HG03378 (cell line): Measurements from ENCODE around the gene DHX29.

Experiments
- ATAC-seq: cut with Tn5 transposase; IDR thresholded peaks from one replicate; pipeline ENCODE4 v1.9.1; 2021; ENCODE audit warnings: mild to moderate bottlenecking, moderate library complexity; ENCODE audit not compliant: unreplicated experiment

The DHX29 gene

GRCh38 chr5:55232985-55233928 lies 74.2 kb downstream of the DHX29 start, which contains the start of gene CCNO:
CCNO (minus strand) TSS chr5:55233608; CDS start chr5:55233523, 85 bp downstream.
- no peak for ATAC-seq

DNA sequence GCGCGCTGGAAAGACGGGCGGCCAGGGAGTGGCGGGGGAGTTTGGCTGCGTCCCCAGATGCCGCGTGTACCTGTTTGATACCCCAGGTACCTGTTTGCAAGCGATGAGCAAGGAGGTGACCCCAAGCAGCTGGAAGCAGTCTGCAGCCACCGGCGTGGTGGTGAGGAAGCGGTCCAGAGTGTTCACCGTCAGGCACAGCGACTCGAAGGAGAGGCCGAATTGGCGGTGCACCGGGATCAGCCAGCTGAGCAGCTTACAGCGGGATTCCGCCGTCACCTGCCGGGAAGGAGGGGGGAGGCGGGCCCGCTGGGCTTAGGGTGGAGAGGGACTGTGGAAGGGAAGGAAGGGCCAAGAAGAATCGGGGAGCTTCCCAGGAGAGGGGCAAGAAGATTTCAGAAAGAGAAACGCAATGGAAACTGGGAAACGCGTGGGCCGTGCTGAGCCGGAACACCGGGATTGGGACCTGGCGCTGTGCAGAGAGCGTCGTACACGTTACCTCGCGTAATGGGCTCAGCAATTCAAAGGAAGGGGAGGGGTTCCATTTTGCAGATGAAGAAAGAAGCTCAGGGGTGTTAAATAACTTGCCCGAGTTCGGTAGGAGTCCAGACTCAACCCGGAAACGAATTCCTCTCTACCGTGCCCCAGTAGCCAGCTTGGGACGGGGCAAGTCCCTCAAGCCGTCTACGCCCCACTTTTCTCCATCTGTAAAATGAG lies 75.1 kb downstream of the DHX29 start:
- ATAC-seq: no peak

DNA sequence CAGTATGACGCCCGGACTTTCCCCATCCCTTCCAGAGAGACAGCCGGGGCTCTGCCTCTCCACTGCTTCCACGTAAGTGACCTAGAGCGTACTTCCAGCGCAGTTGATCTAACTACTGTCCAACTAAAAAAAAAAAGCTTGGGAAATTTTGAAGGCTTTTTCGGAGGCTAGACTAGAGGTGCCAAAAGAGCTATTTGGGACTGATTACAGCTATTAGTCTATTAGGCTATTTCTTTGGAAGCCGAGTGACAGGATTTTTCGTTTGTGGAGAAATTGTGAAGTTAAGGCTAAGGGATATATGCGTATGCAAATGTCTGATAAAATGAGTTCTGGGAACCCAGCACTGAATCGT lies 75.6 kb downstream of the DHX29 start:
- ATAC-seq: no peak

DNA sequence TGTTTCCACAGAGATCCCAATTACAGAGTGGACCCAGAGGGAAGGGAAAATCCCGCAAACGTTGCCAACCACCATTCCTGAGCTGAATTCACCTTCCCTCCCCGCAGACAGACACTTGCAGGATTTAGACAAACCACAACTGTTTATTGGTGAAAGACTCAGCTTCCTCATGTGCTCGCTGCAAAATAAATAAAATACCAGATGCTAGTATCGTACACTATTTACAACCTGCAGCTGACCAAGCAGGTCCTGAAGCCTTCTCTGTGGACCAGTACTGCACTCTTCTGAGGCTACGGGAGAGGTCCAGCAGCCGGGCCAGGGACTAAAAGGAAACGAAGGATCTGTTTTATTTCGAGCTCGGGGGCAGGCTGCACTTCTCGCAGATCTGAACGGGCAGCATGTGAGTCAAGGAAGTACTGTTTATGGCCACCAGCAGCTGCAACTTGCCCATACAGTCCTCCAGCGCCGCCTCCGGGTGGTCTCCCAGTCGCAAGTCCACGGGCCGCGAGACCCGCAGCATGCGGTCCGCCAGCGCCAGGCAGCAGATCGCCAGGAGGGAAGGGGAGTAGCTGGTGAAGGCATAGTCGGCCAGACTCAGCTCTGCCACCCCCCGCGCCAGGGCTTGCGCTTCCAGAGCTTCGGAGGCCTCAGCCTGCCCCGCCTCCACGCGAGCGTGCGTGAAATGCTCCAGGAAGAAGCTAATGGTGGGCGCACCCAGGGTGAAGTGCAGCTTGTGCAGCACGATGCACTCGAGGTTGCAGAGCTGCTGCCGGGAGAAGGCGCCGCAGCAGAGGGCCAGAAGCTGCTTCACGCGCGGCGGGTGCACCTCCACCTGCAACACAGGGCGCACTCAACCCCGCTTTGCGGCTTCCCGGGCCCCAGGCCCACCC lies 76.2 kb downstream of the DHX29 start:
- ATAC-seq: no peak

GRCh38 chr5:55230086-55230629 lies 77.3 kb downstream of the DHX29 start:
- ATAC-seq: no peak

DNA sequence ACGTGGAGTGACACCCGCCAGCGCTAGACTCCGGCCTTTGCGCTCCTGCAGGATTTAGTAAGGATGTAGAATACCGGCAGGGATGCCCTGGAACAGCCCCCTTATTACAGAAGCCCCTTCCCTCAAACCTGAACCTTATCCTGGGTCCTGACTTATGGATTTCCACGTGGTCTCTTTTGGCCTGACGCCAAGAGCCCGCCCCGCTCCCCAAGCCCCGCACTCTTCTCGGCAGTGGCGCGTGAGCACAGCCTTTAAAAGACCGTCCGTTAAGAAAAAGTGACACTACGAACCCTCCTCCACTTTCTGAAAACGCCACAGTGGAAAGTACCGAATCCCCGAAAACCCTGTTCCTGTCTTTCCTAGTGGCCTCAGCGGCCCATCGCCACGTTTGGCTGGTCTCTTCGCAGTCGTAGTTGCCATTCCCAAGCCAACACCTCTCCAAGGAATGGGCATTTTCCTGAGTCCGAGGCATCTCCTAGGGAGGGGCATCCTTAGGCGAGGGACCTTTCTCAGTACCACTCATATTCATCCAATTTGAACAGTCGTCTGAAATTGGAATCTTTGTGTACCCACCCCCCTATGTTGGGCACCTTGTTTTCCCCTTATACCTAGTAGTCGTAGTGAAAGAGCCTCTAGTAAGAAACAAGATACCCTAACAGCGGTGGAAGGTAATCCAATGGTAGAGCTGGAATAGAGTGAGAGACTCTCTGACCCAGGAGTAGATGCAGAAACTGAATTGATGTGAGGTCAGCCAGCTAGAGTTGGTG lies 79.6 kb downstream of the DHX29 start:
- ATAC-seq: no peak

GRCh38 chr5:55226934-55227663 lies 80.4 kb downstream of the DHX29 start, which contains the start of gene MCIDAS:
MCIDAS (minus strand) TSS chr5:55227315; CDS start chr5:55227138, 177 bp downstream.
- ATAC-seq: peak; percentile 20

DNA sequence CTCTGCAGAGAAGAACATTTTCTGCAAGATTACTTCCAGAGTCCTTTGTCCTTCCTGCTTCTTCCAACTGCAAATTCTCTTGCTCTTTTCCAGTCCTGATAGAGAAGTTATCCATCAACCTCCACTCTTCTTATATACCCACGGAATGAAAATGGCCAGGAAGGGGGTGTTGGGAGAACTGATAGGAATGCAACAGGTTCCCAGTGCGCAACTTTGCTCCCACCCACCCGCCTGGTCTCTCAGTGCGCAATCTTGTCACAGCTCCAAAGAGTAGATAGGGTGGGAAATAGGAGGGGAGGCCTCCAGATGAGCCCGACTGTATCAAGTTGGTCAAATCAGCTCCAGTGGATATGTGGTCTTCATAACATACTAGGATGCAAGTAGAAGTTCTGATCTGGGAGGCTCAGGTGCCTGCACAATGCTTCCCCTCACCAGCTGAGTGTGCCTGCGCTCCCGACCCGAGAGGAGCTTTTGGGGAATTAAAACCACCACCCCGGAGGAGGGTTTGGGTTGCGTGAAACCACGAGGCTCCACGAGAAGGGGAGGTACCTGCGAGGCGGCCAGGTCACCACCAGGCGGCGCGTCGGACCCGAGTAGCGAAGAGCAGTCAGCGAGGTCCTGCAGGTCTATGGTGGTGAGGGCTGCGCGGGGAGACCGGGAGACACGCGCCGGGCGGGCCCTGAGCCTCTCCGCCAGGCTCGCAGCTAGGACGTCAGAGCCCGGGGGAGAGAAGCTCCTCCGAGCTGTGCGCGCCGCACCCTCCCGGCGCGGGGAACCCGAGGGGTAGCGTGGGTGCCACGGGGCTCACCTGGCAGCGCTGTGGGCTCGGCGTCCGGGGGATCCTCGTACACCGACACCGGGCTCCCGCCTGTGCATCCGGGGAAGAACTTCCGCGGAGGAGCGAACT lies 81.2 kb downstream of the DHX29 start:
- ATAC-seq: peak; percentile 52

DNA sequence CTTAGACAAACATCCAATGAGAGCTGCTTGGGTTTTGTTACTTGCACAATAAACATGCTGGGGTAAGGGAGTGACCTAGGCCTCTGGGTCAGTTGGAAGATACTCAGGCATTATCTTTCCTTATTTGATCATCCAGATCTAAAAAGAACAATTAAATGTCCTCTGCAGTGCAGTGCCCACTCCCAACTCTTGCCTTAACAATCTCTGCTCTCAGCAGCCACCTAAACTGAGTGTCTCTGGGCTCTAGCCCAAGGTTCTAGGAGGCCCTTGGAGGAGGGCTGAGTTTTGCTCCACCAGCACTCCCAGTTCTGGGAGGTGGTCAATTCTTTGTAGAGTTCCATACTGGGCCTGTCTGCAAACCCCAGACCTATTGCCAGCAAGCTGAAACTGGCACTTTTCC lies 82.1 kb downstream of the DHX29 start:
- no peak for ATAC-seq

GRCh38 chr5:55223812-55224240 lies 83.7 kb downstream of the DHX29 start:
- ATAC-seq: no peak

DNA sequence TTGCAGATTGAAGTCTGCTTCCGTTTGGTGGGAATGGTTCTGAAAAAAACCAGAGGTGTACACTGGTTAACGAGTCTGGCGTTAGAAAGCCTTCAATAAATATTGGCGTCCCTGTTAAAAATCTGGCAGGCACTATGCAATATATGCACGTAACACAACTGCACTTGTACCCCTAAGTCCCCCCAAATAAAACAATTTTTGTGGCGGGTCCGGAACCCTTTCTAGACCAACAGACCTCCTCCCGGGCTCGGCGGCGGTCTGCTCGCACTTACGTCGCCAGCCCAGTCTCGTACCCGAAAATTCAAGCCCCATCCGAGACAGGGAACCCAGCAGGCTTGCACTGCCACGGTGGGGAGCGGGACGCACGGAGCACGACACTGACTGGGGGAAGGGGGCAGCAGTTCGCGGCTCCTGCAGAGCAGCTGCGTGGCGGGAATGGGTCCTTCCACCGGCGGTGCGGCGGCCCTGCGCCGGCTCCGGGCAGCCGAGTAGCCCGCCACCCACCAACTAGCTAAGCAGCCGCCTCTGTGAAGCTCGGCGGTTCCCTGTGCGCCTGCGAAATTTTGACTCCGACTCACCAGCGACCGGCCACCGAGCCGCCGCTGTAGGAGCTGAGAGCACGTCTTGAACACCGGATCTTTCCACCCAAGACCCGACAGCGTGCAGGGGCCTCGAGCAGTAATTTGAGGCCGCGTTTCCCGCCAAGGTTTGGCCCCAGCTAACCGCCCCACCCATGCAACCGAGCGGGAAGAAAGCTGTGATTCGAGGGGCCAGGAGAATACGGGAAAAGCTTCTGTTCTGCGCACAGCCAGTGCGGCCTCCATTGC lies 84.3 kb downstream of the DHX29 start:
- ATAC-seq: no peak

- no peak for ATAC-seq
Measured at GRCh38 chr5:55222092-55222984, 85.2 kb downstream of the DHX29 start.

DNA sequence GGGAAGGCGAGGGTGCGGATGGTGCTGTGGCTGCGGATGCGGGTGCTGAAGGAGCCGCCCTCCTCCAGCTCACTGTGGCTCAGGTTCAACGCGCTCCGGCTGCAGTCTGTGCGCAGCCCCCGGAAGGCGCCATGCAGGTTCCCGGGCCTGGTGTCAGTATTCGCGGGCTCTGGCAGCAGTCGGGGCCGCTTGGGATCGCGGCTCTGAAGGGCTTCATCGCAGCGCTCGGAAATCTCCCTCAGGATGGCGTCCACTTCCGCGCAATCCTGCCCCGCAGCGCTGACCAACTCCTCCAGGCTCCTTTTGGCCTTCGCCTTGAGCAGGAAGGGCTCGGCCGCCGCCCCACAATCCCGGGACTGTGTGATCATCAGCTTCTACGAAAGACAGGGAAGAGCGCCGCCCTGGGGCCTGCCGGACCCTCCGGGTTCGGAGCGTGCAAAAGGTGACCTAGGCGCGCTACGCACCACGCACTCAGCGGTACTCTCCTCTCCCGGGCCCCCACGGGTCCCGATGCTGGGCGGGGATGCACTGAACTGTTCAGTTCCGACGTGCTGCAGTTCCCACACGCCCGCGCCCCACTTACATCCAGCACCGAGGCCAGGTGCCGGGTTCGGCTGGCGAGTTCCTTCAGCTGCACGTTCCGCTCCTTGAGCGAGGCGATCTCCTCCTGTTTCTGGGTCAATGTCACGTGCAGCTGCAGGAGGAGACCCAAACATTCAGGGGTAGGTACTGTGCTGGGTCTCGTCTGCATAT lies 86.9 kb downstream of the DHX29 start:
- ATAC-seq: no peak

DNA sequence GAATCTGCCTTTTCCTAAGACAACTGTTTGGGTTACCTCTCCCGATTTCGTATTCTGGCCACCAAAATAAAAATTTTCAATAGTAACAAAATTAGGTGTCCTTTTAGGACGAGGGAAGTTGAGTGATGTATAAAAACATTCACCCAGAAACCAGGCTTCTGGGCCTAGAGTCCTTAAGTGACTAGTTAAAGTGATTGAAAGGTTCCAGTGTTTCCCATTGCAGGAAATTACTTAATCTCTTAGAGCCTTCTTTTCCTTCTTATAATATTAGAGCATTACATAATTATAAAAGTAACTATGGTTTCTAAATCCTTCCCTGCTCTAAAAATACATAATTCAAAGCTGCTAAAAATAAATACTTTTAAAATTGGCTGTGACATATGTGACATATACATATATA lies 87.7 kb downstream of the DHX29 start:
- ATAC-seq: no peak

DNA sequence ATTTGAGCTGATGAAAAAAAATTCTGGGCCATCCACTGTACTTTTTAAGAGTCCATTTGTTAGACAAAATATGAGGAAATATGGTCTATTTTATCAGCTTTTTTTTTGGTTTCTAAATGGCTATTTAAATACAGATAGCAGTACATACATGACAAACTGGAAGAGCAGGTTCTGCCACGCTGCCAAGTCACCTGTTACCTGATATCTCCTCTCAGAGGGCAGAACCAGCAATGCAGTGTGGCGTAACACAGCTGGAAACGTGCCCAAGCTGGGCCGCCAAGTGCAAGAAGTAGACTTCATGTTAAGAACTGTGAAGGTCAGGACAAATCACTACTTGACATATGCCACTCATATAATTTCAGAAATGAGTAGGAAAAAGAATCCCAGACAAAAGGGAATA lies 88.5 kb downstream of the DHX29 start:
- ATAC-seq: no peak
